Progenitor cell of endocrine pancreas (in vitro differentiated cells): ENCODE data around the gene OR1S1. TPM values are rescaled to one million over a fixed set of nuclear protein-coding genes. Genes with fewer than 3 reads are reported as not detected.

Experiments used
- DNase-seq: peaks from one replicate; pipeline ENCODE4 v3.0.0; 2021; ENCODE audit warnings: low spot score; ENCODE audit not compliant: unreplicated experiment
- H3K27ac Mint-ChIP-seq: 2 replicates; pipeline ENCODE4 v1.8.0; 2021; ENCODE audit warnings: mild to moderate bottlenecking, moderate library complexity, mixed read lengths
- H3K27me3 Mint-ChIP-seq: 2 replicates; pipeline ENCODE4 v1.8.0; 2021; ENCODE audit warnings: mixed read lengths
- H3K36me3 Mint-ChIP-seq: 2 replicates; pipeline ENCODE4 v1.8.0; 2022; ENCODE audit warnings: mixed read lengths; ENCODE audit not compliant: insufficient read depth
- H3K4me1 Mint-ChIP-seq: 2 replicates; pipeline ENCODE4 v1.8.0; 2021; ENCODE audit warnings: low read depth, mixed read lengths
- H3K4me3 Mint-ChIP-seq: 2 replicates; pipeline ENCODE4 v1.8.0; 2021; ENCODE audit warnings: low read depth, mild to moderate bottlenecking, moderate library complexity, mixed read lengths
- H3K9me3 Mint-ChIP-seq: 2 replicates; pipeline ENCODE4 v1.8.0; 2021; ENCODE audit warnings: low read depth, mixed read lengths
- total RNA-seq: library from RNA; stranded (reverse); gene quantifications from 2 replicates; pipeline ENCODE4 v1.2.1, GENCODE V29; 2021
- TF ChIP-seq, protein P1 (sequence below): fragments of 200-600 bp; sonication (generic); IDR thresholded peaks from one replicate; pipeline ENCODE4 v1.5.0; 2021; ENCODE audit warnings: antibody characterized with exemption, mild to moderate bottlenecking; ENCODE audit not compliant: unreplicated experiment

OR1S1 gene
- total RNA-seq, 1 donor from 2014 or later: not detected

GRCh38 chr11:58227956-58228615 is 15.6 kb downstream of the OR1S1 start:
- H3K9me3 Mint-ChIP-seq: peaks cover 9% of the 10 kb centered on the region
- TF ChIP-seq, protein P1, sequence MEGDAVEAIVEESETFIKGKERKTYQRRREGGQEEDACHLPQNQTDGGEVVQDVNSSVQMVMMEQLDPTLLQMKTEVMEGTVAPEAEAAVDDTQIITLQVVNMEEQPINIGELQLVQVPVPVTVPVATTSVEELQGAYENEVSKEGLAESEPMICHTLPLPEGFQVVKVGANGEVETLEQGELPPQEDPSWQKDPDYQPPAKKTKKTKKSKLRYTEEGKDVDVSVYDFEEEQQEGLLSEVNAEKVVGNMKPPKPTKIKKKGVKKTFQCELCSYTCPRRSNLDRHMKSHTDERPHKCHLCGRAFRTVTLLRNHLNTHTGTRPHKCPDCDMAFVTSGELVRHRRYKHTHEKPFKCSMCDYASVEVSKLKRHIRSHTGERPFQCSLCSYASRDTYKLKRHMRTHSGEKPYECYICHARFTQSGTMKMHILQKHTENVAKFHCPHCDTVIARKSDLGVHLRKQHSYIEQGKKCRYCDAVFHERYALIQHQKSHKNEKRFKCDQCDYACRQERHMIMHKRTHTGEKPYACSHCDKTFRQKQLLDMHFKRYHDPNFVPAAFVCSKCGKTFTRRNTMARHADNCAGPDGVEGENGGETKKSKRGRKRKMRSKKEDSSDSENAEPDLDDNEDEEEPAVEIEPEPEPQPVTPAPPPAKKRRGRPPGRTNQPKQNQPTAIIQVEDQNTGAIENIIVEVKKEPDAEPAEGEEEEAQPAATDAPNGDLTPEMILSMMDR: no peak
- H3K27me3 Mint-ChIP-seq: no peaks in the 10 kb centered on the region
- no peaks in the 10 kb centered on the region for H3K4me1 Mint-ChIP-seq
- no peaks in the 10 kb centered on the region for H3K36me3 Mint-ChIP-seq
- peak overlapping the region; percentile 73 for H3K27ac Mint-ChIP-seq
- DNase-seq: no peak
- no peak overlapping the region for H3K4me3 Mint-ChIP-seq

DNA sequence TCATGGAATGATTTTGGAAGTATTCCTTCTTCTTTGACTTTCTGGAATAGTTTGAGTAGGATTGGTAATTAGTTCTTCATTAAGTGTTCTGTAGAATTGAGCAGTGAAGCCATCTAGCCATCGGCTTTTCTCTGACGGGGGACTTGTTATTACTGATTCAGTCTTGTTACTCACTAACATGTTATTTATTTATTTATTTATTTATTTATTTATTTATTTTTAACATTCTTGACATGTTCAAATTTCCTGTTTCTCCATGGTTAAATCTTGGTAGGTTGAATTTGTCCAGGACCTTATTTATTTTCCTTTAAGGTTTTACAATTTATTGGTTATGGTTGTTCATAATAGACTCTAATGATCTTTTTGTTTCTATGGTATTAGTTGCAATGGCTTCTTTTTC is 31.4 kb downstream of the OR1S1 start:
- H3K27me3 Mint-ChIP-seq: no peaks in the 10 kb centered on the region
- H3K4me3 Mint-ChIP-seq: no peak overlapping the region
- H3K9me3 Mint-ChIP-seq: peaks cover 36% of the 10 kb centered on the region
- no peak for DNase-seq
- H3K4me1 Mint-ChIP-seq: no peaks in the 10 kb centered on the region
- no peak overlapping the region for H3K27ac Mint-ChIP-seq
- TF ChIP-seq, protein P1: no peak
- no peaks in the 10 kb centered on the region for H3K36me3 Mint-ChIP-seq

- Mint-ChIP-seq H3K27me3 (no peaks in the 10 kb centered on the region), H3K4me1 (no peaks in the 10 kb centered on the region), H3K36me3 (no peaks in the 10 kb centered on the region), H3K9me3 (peaks cover 18% of the 10 kb centered on the region), H3K27ac (no peak overlapping the region), H3K4me3 (no peak overlapping the region)
- no peak for DNase-seq
- TF ChIP-seq, protein P1: no peak
These were observed 42.4 kb downstream of the OR1S1 start for GRCh38 chr11:58254936-58255335.

- Mint-ChIP-seq H3K36me3 (no peaks in the 10 kb centered on the region), H3K4me1 (no peaks in the 10 kb centered on the region), H3K9me3 (peaks cover 12% of the 10 kb centered on the region), H3K27me3 (no peaks in the 10 kb centered on the region), H3K4me3 (no peak overlapping the region), H3K27ac (no peak overlapping the region)
- DNase-seq: no peak
- TF ChIP-seq, protein P1: no peak
These were observed 47.5 kb downstream of the OR1S1 start for GRCh38 chr11:58259983-58260382.

Other genes with a start within 250 kb of the OR1S1 start
- not detected in 2 replicates for gene OR9Q1, start 188.8 kb upstream of the OR1S1 start, total RNA-seq
- gene OR6Q1, start 181.8 kb upstream of the OR1S1 start, total RNA-seq: not detected in 2 replicates
- not detected in 2 replicates for gene OR9I1, start 87.2 kb upstream of the OR1S1 start, total RNA-seq
- not detected in 2 replicates for gene OR9Q2, start 23.6 kb upstream of the OR1S1 start, total RNA-seq
- gene OR1S2, start 8.6 kb upstream of the OR1S1 start, total RNA-seq: not detected in 2 replicates
- not detected in 2 replicates for gene OR10Q1, start 16.2 kb downstream of the OR1S1 start, total RNA-seq
- not detected in 2 replicates for gene OR10W1, start 55.5 kb downstream of the OR1S1 start, total RNA-seq
- gene OR5B17, start 146.3 kb downstream of the OR1S1 start, total RNA-seq: not detected in 2 replicates
- gene OR5B3, start 194.2 kb downstream of the OR1S1 start, total RNA-seq: not detected in 2 replicates
- gene OR5B2, start 215.4 kb downstream of the OR1S1 start, total RNA-seq: not detected in 2 replicates
- not detected in 2 replicates for gene OR5B12, start 229.5 kb downstream of the OR1S1 start, total RNA-seq